Measurements from ENCODE around the gene SFRP2.

DNA sequence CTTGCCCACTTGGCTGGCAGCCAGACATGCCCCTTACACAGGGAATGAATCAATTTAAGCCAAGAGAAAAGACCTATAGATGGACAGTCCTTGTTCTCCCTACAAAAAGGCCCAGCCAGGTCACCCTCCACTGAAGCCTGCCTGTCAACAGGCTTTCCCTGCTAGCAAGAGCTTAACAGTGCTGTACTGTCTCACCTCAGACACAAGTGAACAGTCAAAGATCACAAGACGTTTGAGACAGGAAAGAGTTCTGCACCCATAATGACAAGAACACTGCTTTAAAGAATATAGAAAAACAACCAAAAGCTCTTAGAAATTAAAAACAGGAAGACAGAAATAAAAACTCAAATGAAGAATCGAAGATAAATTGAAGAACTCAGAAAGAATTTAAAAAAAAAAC, 33.7 kb downstream of the SFRP2 start:
- TF ChIP-seq, protein P1, sequence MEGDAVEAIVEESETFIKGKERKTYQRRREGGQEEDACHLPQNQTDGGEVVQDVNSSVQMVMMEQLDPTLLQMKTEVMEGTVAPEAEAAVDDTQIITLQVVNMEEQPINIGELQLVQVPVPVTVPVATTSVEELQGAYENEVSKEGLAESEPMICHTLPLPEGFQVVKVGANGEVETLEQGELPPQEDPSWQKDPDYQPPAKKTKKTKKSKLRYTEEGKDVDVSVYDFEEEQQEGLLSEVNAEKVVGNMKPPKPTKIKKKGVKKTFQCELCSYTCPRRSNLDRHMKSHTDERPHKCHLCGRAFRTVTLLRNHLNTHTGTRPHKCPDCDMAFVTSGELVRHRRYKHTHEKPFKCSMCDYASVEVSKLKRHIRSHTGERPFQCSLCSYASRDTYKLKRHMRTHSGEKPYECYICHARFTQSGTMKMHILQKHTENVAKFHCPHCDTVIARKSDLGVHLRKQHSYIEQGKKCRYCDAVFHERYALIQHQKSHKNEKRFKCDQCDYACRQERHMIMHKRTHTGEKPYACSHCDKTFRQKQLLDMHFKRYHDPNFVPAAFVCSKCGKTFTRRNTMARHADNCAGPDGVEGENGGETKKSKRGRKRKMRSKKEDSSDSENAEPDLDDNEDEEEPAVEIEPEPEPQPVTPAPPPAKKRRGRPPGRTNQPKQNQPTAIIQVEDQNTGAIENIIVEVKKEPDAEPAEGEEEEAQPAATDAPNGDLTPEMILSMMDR (IDR thresholded peaks at IDR 0.05; ENCODE audit: insufficient read depth, low read length, poor library complexity, severe bottlenecking) = no peak
- no peak for TF ChIP-seq EZH2phosphoT487 (conservative IDR thresholded peaks at IDR 0.05; ENCODE audit: low read length)
